IMR-90 (cell line): ENCODE data around the gene CNTN4. TPM values are rescaled to one million over a fixed set of nuclear protein-coding genes. Genes with fewer than 3 reads are reported as not detected.

Experiments used
- ATAC-seq: fragments of 200-7000 bp; cut with Tn5 transposase; 2 replicates; pipeline ENCODE4 v1.9.1; 2020; ENCODE audit warnings: low read depth, mild to moderate bottlenecking, moderate library complexity
- BruUV-seq: library from RNA; stranded (reverse); fragments of 400-500 nt; replicated peaks from 2 replicates; lab custom pipeline; 2021; lab: Mats Ljungman, UMichigan
- CTCF ChIA-PET: fragments of 300-600 bp; formaldehyde crosslinking; extraction: SDS; loops from one replicate; lab custom pipeline; 2021; ENCODE audit warnings: antibody characterized with exemption; lab: Yijun Ruan, JAX
- POLR2A ChIA-PET: fragments of 300-600 bp; sonication (Branson Sonifier 250); formaldehyde crosslinking; loops from one replicate; lab custom pipeline; 2022; ENCODE audit warnings: antibody characterized with exemption; ENCODE audit not compliant: unreplicated experiment; lab: Charles Lee
- DNase-seq: peaks from one replicate; pipeline ENCODE4 v3.0.0; 2013
- H2AFZ ChIP-seq: replicated peaks from 2 replicates; pipeline ENCODE3; 2013; ENCODE audit warnings: low read length, mild to moderate bottlenecking; ENCODE audit not compliant: poor library complexity
- H2AK5ac ChIP-seq: 2 replicates; pipeline ENCODE4 v1.6.1; 2013; ENCODE audit warnings: low read depth, low read length, inconsistent platforms
- H2AK9ac ChIP-seq: replicated peaks from 2 replicates; pipeline ENCODE3; 2013; ENCODE audit warnings: mild to moderate bottlenecking, low read depth, low read length, moderate library complexity; ENCODE audit not compliant: poor library complexity
- H2BK120ac ChIP-seq: 2 replicates; pipeline ENCODE4 v1.6.1; 2013; ENCODE audit warnings: low read depth, low read length, inconsistent platforms
- H2BK15ac ChIP-seq: 3 replicates; pipeline ENCODE4 v1.6.1; 2013; ENCODE audit warnings: low read depth, low read length, inconsistent platforms
- H2BK20ac ChIP-seq: 2 replicates; pipeline ENCODE4 v1.6.1; 2013; ENCODE audit warnings: low read depth, mild to moderate bottlenecking, inconsistent platforms, low read length, moderate library complexity
- H2BK5ac ChIP-seq: 2 replicates; pipeline ENCODE4 v1.6.1; 2013; ENCODE audit warnings: mild to moderate bottlenecking, low read depth, low read length, inconsistent platforms; ENCODE audit not compliant: poor library complexity, severe bottlenecking
- H3K14ac ChIP-seq: replicated peaks from 2 replicates; pipeline ENCODE4 v1.6.1; 2013; ENCODE audit warnings: low read depth, low read length, inconsistent platforms
- H3K18ac ChIP-seq: 2 replicates; pipeline ENCODE4 v1.6.1; 2013; ENCODE audit warnings: low read depth, low read length, control low read depth
- H3K23ac ChIP-seq: 2 replicates; pipeline ENCODE4 v1.6.1; 2013; ENCODE audit warnings: low read depth, low read length, inconsistent platforms
- H3K27ac ChIP-seq: 2 replicates; pipeline ENCODE4 v1.5.1; 2013; ENCODE audit warnings: mild to moderate bottlenecking, control low read depth, low read length; ENCODE audit not compliant: insufficient read depth
- H3K27me3 ChIP-seq: 2 replicates; pipeline ENCODE4 v1.6.1; 2013; ENCODE audit warnings: low read length; ENCODE audit not compliant: control insufficient read depth, insufficient read depth
- H3K36me3 ChIP-seq: 2 replicates; pipeline ENCODE4 v1.6.1; 2013; ENCODE audit warnings: low read length, mixed read lengths; ENCODE audit not compliant: control insufficient read depth, insufficient read depth
- H3K4ac ChIP-seq: 2 replicates; pipeline ENCODE4 v1.6.1; 2013; ENCODE audit warnings: low read depth, low read length, inconsistent platforms
- H3K4me1 ChIP-seq: 2 replicates; pipeline ENCODE4 v1.6.1; 2013; ENCODE audit warnings: low read length, mixed read lengths; ENCODE audit not compliant: control insufficient read depth, insufficient read depth
- H3K4me2 ChIP-seq: 2 replicates; pipeline ENCODE4 v1.6.1; 2013; ENCODE audit warnings: low read depth, mild to moderate bottlenecking, control low read depth, low read length, moderate library complexity
- H3K4me3 ChIP-seq: 2 replicates; pipeline ENCODE4 v1.5.1; 2013; ENCODE audit warnings: low read depth, mild to moderate bottlenecking, control low read depth, low read length, moderate library complexity; ENCODE audit not compliant: insufficient read depth
- H3K56ac ChIP-seq: 2 replicates; pipeline ENCODE4 v1.6.1; 2013; ENCODE audit warnings: low read length, inconsistent platforms; ENCODE audit not compliant: insufficient read depth; ENCODE audit errors: extremely low read depth
- H3K79me1 ChIP-seq, 2 experiments: 2 replicates each; pipeline ENCODE4 v1.6.1; 2013; ENCODE audit warnings: low read length in 2 of 2, inconsistent platforms in 1 of 2, low read depth in 1 of 2
- H3K9ac ChIP-seq: 2 replicates; pipeline ENCODE4 v1.6.1; 2013; ENCODE audit warnings: low read depth, low read length, control low read depth
- H3K9me1 ChIP-seq: 2 replicates; pipeline ENCODE4 v1.6.1; 2013; ENCODE audit warnings: low read length, inconsistent platforms; ENCODE audit not compliant: insufficient read depth
- H3K9me3 ChIP-seq: 2 replicates; pipeline ENCODE4 v1.6.1; 2013; ENCODE audit warnings: low read length; ENCODE audit not compliant: control insufficient read depth, insufficient read depth
- H4K20me1 ChIP-seq: 2 replicates; pipeline ENCODE4 v1.6.1; 2013; ENCODE audit warnings: low read length, inconsistent platforms; ENCODE audit not compliant: insufficient read depth
- H4K5ac ChIP-seq: 2 replicates; pipeline ENCODE4 v1.6.1; 2013; ENCODE audit warnings: mild to moderate bottlenecking, low read depth, low read length, control low read depth
- H4K8ac ChIP-seq, 2 experiments: 2 replicates each; pipeline ENCODE4 v1.6.1; 2013; ENCODE audit warnings: low read depth in 2 of 2, low read length in 2 of 2, control low read depth in 1 of 2, inconsistent platforms in 1 of 2
- H4K91ac ChIP-seq: 2 replicates; pipeline ENCODE4 v1.6.1; 2013; ENCODE audit warnings: low read depth, low read length, inconsistent platforms; ENCODE audit not compliant: insufficient read depth
- BHLHE40 ChIP-seq: fragments of 150-350 bp; IDR thresholded peaks from 2 replicates; pipeline ENCODE4 v1.6.1; 2016; ENCODE audit warnings: mild to moderate bottlenecking, low read depth, low read length
- CHD1 ChIP-seq: IDR thresholded peaks from 2 replicates; pipeline ENCODE4 v1.6.1; 2012; ENCODE audit warnings: low read depth, low read length, improper control_type of control experiment
- CTCF ChIP-seq: conservative IDR thresholded peaks from 2 replicates; pipeline ENCODE4 v1.5.1; 2012; ENCODE audit warnings: mild to moderate bottlenecking, low read depth, low read length, improper control_type of control experiment
- ELK1 ChIP-seq: fragments of 150-350 bp; IDR thresholded peaks from 2 replicates; pipeline ENCODE4 v1.6.1; 2016; ENCODE audit warnings: low read depth, mild to moderate bottlenecking, low read length, moderate library complexity, borderline replicate concordance
- FOS ChIP-seq: fragments of 150-350 bp; IDR thresholded peaks from 2 replicates; pipeline ENCODE4 v1.6.1; 2016; ENCODE audit warnings: low read depth, low read length
- MAFK ChIP-seq: IDR thresholded peaks from 2 replicates; pipeline ENCODE4 v1.6.1; 2012; ENCODE audit warnings: low read depth, low read length, improper control_type of control experiment
- MXI1 ChIP-seq: IDR thresholded peaks from 2 replicates; pipeline ENCODE4 v1.6.1; 2012; ENCODE audit warnings: low read depth, mild to moderate bottlenecking, low read length, moderate library complexity, borderline replicate concordance
- NFE2L2 ChIP-seq: fragments of 150-350 bp; IDR thresholded peaks from 2 replicates; pipeline ENCODE4 v1.6.1; 2016; ENCODE audit warnings: low read depth, mild to moderate bottlenecking, low read length
- POLR2A ChIP-seq: IDR thresholded peaks from 2 replicates; pipeline ENCODE4 v1.6.1; 2012; ENCODE audit warnings: mild to moderate bottlenecking, low read depth, low read length
- SMC3 ChIP-seq: fragments of 150-350 bp; IDR thresholded peaks from 2 replicates; pipeline ENCODE4 v1.6.1; 2016; ENCODE audit warnings: low read depth, mild to moderate bottlenecking, antibody characterized with exemption, low read length, moderate library complexity
- WGBS, 2 experiments: methylation state at CpG; one replicate each; pipeline versions ENCODE4 v1.1.5 to v1.1.7; 2013; ENCODE audit warnings: missing lambda C conversion rate in 2 of 2; ENCODE audit not compliant: insufficient read length in 1 of 2; ENCODE audit errors: extremely low coverage in 2 of 2; 5-methylcytosine and 5-hydroxymethylcytosine counted together
- dilution Hi-C: fragments of 300-500 bp; cut with HindIII; formaldehyde crosslinking; loops from one replicate; pipeline ENCODE4 v1.14.3; 2018; ENCODE audit warnings: low sequenced_read_pairs; ENCODE audit not compliant: unreplicated experiment
- in situ Hi-C: fragments of 300-500 bp; cut with MboI; formaldehyde crosslinking; loops from 3 replicates; pipeline ENCODE4 v1.14.3; 2019; ENCODE audit warnings: low sequenced_read_pairs, inconsistent platforms, mixed read lengths
- intact Hi-C: fragments of 100-400 bp; cut with micrococcal nuclease; formaldehyde crosslinking; loops from 2 replicates; pipeline ENCODE4 v1.10.0; 2022
- polyA plus RNA-seq, 3 experiments: library from polyadenylated mRNA; depleted of rRNA; stranded (reverse); fragments of >200 nt; gene quantifications; 2 replicates each; pipeline ENCODE4 v1.2.3, GENCODE V29; 2012; ENCODE audit warnings: low replicate concordance in 1 of 3
- total RNA-seq: library from RNA; depleted of rRNA; stranded (reverse); fragments of >200 nt; gene quantifications from 2 replicates; pipeline ENCODE4 v1.2.3, GENCODE V29; 2012

The CNTN4 gene
- total and polyA plus RNA-seq, 2 of the 4 experiments (the other 2 are of a cell fraction): under 0.01 TPM; not detected in 1

GRCh38 chr3:2554656-2555055, 456.0 kb downstream of the CNTN4 start:
- POLR2A ChIA-PET: no interaction called here
- Histone ChIP-seq H4K20me1 (no peaks in the 10 kb centered on the region), H3K4me1 (no peaks in the 10 kb centered on the region), H2AFZ (no peak overlapping the region), H3K4ac (no peak overlapping the region), H2BK120ac (no peak overlapping the region), H3K9me3 (peaks cover 2% of the 10 kb centered on the region; the same call in 1 of the 2 replicates), H2BK20ac (no peak overlapping the region), H3K14ac (no peak overlapping the region), H3K23ac (no peak overlapping the region), H3K18ac (no peak overlapping the region), H3K56ac (no peak overlapping the region), H2BK5ac (no peak overlapping the region), H3K27me3 (no peaks in the 10 kb centered on the region), H4K91ac (no peak overlapping the region), H3K4me3 (no peak overlapping the region), H3K9ac (no peak overlapping the region), H4K8ac (no peak overlapping the region), H3K27ac (no peak overlapping the region), H3K79me1 (no peaks in the 10 kb centered on the region), H3K36me3 (no peaks in the 10 kb centered on the region), H2AK9ac (no peak overlapping the region), H2AK5ac (no peak overlapping the region), H3K4me2 (no peak overlapping the region), H2BK15ac (no peak overlapping the region), H3K9me1 (no peaks in the 10 kb centered on the region), H4K5ac (no peak overlapping the region)
- dilution Hi-C loops: no loop called here
- intact Hi-C loops: loop anchor here (10.0 kb wide), 1 partner anchor 300 kb away; no protein-coding TSS in a partner anchor
- in situ Hi-C loops: no loop called here
- CTCF ChIA-PET: no interaction called here
- TF ChIP-seq POLR2A (no peak), ELK1 (no peak), CHD1 (no peak), NFE2L2 (no peak), MAFK (no peak), FOS (no peak), MXI1 (no peak), BHLHE40 (no peak), SMC3 (no peak), CTCF (no peak)
- 20% methylated on average over 1 of the region's 3 CpGs; no CpG with 5 or more reads in 1 of the 2 experiments for WGBS, 2 experiments
- no peak for ATAC-seq
- BruUV-seq: no TSS peak
- no peak for DNase-seq
